Glutamatergic neuron (in vitro differentiated cells): ENCODE measurements around the gene POLDIP3. TPM values are rescaled to one million over a fixed set of nuclear protein-coding genes. Genes with fewer than 3 reads are reported as not detected.

Experiments
- DNase-seq: peaks from one replicate; pipeline ENCODE4 v3.0.0; 2022
- H3K27ac Mint-ChIP-seq: one replicate; pipeline ENCODE4 v1.8.0; 2020; ENCODE audit warnings: mild to moderate bottlenecking, mixed read lengths, inconsistent platforms; ENCODE audit not compliant: unreplicated experiment
- H3K27me3 Mint-ChIP-seq: one replicate; pipeline ENCODE4 v1.8.0; 2020; ENCODE audit warnings: mild to moderate bottlenecking, moderate library complexity, mixed read lengths, inconsistent platforms; ENCODE audit not compliant: unreplicated experiment
- H3K36me3 Mint-ChIP-seq: one replicate; pipeline ENCODE4 v1.8.0; 2020; ENCODE audit warnings: mild to moderate bottlenecking, mixed read lengths, inconsistent platforms; ENCODE audit not compliant: unreplicated experiment
- H3K4me1 Mint-ChIP-seq: one replicate; pipeline ENCODE4 v1.8.0; 2020; ENCODE audit warnings: mild to moderate bottlenecking, low read depth, mixed read lengths, inconsistent platforms; ENCODE audit not compliant: unreplicated experiment
- H3K4me3 Mint-ChIP-seq: one replicate; pipeline ENCODE4 v1.8.0; 2020; ENCODE audit warnings: mild to moderate bottlenecking, mixed read lengths, inconsistent platforms; ENCODE audit not compliant: unreplicated experiment
- H3K9me3 Mint-ChIP-seq: one replicate; pipeline ENCODE4 v1.8.0; 2020; ENCODE audit warnings: mild to moderate bottlenecking, moderate library complexity, mixed read lengths, inconsistent platforms; ENCODE audit not compliant: unreplicated experiment
- CTCF ChIP-seq: fragments of 200-600 bp; sonication (generic); IDR thresholded peaks from one replicate; pipeline ENCODE4 v1.5.0; 2021; ENCODE audit not compliant: partially characterized antibody, unreplicated experiment
- total RNA-seq: library from RNA; stranded (reverse); fragmentation: NEBNext Ultra II Directional; extraction: Animal tissue kit (Norgen Biotek cat#: 25700); gene quantifications from one replicate; pipeline ENCODE4 v1.2.1, GENCODE V29; 2021; ENCODE audit not compliant: unreplicated experiment

Gene POLDIP3
- total RNA-seq, 1 donor from 2014 or later: 52.8 TPM

DNA sequence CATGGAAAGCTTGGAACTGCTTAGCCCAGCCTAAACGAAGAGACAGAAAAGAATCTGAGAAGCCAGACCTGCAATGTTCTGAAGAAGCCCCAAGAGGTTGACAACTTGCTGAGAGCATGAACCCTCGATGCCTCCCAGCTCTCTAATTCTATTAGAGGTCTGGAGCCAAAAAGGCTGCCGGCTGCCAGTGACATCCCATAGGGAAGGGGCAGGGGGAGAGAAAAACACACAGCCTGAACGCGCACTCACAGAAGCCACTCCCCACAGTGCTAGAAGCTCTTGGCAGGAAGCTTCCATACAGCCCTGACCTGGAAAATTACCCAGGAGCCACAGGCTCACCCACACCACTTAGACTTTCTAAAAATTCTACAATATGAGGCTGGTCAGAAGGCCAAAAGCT, 18.3 kb downstream of the POLDIP3 start:
- peak overlapping the region; percentile 66 for H3K27ac Mint-ChIP-seq
- no peak for TF ChIP-seq CTCF
- no peak overlapping the region for H3K4me3 Mint-ChIP-seq
- H3K9me3 Mint-ChIP-seq: peaks cover 5% of the 10 kb centered on the region
- peaks cover 1% of the 10 kb centered on the region for H3K27me3 Mint-ChIP-seq
- H3K36me3 Mint-ChIP-seq: peaks cover 4% of the 10 kb centered on the region
- no peak for DNase-seq
- no peaks in the 10 kb centered on the region for H3K4me1 Mint-ChIP-seq

DNA sequence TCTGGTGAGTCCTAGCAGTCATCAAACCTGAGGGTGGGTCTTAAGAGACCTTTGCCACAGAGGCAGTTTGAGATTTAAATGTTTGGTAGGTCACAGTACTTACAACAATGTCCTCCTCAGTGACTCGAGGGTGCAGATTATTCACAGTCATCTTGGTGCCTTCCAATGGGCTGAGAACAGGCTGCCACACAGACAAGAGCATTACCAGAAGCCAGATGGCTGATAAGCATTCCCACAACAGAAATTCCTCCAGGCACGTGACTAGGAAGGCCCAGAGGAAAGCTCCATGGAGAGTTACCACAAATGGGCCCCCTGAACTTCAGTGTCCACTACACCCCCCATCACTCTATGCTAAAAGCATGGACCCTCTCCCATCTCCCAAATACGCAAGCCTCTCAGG, 19.2 kb downstream of the POLDIP3 start:
- no peaks in the 10 kb centered on the region for H3K4me1 Mint-ChIP-seq
- no peak for TF ChIP-seq CTCF
- H3K27ac Mint-ChIP-seq: no peak overlapping the region
- no peak for DNase-seq
- peaks cover 4% of the 10 kb centered on the region for H3K36me3 Mint-ChIP-seq
- peaks cover 3% of the 10 kb centered on the region for H3K9me3 Mint-ChIP-seq
- no peak overlapping the region for H3K4me3 Mint-ChIP-seq
- H3K27me3 Mint-ChIP-seq: peaks cover 1% of the 10 kb centered on the region

DNA sequence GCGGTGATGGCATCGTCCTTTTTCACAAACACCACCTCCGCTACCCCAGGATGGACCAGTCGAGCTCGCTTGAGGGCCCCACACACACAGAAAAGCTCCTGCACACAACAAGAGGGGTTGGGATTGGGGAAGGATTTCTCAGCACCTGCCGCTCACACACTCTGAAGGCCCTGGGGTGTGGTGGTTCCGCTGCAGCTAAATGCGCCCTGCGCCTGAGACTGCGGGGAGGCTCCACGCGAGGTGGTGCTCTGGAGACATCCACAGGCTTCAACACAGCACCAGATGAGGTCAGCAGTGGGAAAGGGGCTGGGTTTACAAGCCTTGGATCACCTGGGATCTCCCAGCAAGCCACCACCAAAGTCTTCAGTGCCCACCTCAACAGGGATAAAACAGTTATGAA, 22.7 kb downstream of the POLDIP3 start:
- Mint-ChIP-seq H3K9me3 (peaks cover 3% of the 10 kb centered on the region), H3K27me3 (peaks cover 1% of the 10 kb centered on the region), H3K4me1 (no peaks in the 10 kb centered on the region), H3K27ac (no peak overlapping the region), H3K36me3 (peaks cover 4% of the 10 kb centered on the region), H3K4me3 (no peak overlapping the region)
- no peak for DNase-seq
- TF ChIP-seq CTCF: no peak

DNA sequence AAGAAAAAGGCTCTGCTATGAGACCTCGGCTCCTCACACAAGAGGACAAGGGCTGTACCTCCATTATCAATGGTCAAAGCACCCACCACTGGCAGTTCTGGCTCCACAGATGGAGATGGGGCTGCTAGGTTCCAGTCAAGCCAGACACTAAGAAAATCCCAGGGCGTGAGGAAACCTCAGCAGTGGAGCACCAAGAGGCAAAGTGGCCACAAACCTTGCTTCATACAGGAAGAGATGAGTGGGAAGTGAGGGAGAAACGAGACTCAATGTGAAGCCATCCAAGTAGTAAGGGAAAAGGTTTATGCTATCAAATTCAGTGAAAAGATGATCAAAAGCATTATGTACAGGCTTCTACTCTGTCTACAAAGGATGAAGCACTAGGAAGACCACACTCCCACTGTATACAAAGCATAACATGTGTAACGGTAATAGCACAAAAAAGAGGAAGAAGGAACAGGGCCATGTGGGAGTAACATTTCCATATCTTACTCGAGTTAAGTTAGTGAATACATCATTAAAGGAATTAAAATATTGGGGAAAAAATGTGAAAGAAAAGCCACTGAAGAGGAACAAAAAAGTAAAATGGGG, 27.0 kb downstream of the POLDIP3 start:
- Mint-ChIP-seq H3K27me3 (peaks cover 1% of the 10 kb centered on the region), H3K36me3 (no peaks in the 10 kb centered on the region), H3K4me3 (no peak overlapping the region), H3K27ac (no peak overlapping the region), H3K4me1 (no peaks in the 10 kb centered on the region), H3K9me3 (peaks cover 6% of the 10 kb centered on the region)
- DNase-seq: no peak
- no peak for TF ChIP-seq CTCF

DNA sequence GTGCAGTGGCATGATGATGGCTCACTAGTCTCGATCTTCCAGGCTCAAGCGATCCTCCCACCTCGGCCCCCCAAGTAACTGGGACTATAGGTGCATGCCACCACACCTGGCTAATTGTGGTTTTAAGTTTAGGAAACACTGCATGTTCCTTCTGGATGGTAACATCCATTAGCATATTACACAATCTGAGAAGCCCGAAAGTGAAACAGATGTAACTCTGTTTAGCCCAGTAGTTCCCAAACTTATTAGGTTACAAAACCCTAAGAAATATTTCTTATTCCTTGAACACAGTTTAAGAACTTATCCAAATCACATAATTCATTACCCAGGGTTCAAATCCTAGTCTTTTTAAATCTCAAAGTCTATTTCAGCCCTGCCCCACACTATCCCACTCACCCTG, 28.3 kb downstream of the POLDIP3 start:
- Mint-ChIP-seq H3K4me1 (peaks cover 3% of the 10 kb centered on the region), H3K27ac (peak overlapping the region; percentile 43), H3K36me3 (no peaks in the 10 kb centered on the region), H3K27me3 (peaks cover 1% of the 10 kb centered on the region), H3K9me3 (peaks cover 7% of the 10 kb centered on the region), H3K4me3 (no peak overlapping the region)
- TF ChIP-seq CTCF: no peak
- no peak for DNase-seq
